Body of pancreas (tissue), 4 donors: ENCODE measurements around the gene RNF41.

ENCODE experiments used
- CTCF ChIP-seq, 7 experiments: fragments of 450-650 bp in 4 of 7; fragments of 200-600 bp in 3 of 7; sonication (generic) in 3 of 7; IDR thresholded peaks; one replicate each; pipeline ENCODE4 v1.5.1; 2016 to 2019; ENCODE audit warnings: antibody characterized with exemption in 7 of 7
- POLR2A ChIP-seq, 3 donors: fragments of 450-650 bp; IDR thresholded peaks; one replicate each; pipeline ENCODE4 v1.6.1; 2016; ENCODE audit warnings: antibody characterized with exemption in 3 of 3, mild to moderate bottlenecking in 2 of 3

GRCh38 chr12:56257491-56258067, 35.9 kb upstream of the RNF41 start:
- TF ChIP-seq CTCF (IDR thresholded peaks at IDR 0.05) (no peak), POLR2A (IDR thresholded peaks at IDR 0.05) (no peak)
